ENCODE data around the gene GUCA1A.
"Not testable (repeated sequence)": the region's sequence is repeated elsewhere in the genome, so short reads cannot be mapped to it uniquely, and the experiment has no call there.

The GUCA1A gene

GRCh38 chr6:42147138-42147562 lies 26.0 kb upstream of the GUCA1A start:
- peak; percentile 45 for DNase-seq (ENCODE audit: low spot score)

DNA sequence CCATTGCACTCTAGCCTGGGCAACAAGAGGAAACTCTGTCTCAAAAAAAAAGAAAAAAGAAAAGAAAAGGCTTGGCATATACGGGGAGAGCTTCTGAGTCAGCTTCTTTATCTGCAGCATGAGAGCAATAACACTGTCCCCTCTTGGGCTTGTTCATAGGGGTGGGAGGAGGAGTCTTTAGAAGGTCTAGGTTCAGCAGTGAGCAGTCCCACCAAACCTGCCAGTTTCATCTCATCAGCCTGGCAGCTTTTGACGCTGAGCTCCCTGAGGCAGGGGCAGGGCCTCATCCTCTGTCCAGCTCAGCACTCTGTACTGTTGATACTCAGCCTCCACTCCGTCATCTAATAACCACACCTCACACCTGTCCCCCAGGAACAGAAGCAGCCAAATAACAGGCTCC lies 25.1 kb upstream of the GUCA1A start:
- DNase-seq (ENCODE audit: low spot score) = no peak

DNA sequence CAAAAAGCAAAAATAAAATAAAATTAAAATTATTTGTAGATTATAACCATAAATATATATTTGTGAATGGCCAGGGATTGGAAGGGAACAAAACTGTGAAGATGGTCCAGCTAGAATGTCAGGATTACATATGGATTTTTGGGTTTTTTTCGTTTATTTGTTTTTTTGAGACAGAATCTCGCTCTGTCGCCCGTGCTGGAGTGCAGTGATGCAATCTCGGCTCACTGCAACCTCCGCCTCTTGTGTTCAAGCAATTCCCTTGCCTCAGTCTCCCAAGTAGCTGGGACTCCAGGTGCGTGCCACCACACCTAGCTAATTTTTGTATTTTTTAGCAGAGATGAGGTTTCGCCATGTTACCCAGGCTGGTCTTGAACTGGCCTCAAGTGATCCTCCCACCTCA lies 22.9 kb upstream of the GUCA1A start:
- no peak for DNase-seq (ENCODE audit: low spot score)

DNA sequence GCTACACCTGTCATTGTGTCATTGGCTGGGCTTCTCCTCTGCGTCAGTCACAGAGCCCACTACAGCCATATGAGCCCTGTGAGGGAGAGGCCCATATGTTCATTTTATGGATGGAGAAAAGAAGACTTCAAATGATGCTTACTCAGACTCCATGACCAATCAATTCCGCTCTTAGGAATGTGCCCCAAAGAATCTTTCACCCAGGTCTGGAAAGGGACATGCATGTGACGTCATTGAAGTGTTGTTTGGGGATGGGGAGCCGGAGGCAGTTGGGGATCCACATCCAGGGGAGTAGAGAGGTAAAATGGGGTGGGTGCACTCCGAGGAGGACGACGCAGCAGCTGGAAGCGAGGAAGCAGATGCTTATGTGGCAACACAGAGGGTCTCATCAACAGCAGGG lies 21.1 kb upstream of the GUCA1A start:
- DNase-seq (ENCODE audit: low spot score) = no peak

GRCh38 chr6:42152528-42153213 lies 20.5 kb upstream of the GUCA1A start:
- DNase-seq (ENCODE audit: low spot score) = not testable (repeated sequence)

- no peak for DNase-seq (ENCODE audit: low spot score)
These were observed 19.2 kb upstream of the GUCA1A start for GRCh38 chr6:42153921-42154320.

- DNase-seq (ENCODE audit: low spot score) = no peak
These were observed 18.5 kb upstream of the GUCA1A start for GRCh38 chr6:42154461-42155209.

DNA sequence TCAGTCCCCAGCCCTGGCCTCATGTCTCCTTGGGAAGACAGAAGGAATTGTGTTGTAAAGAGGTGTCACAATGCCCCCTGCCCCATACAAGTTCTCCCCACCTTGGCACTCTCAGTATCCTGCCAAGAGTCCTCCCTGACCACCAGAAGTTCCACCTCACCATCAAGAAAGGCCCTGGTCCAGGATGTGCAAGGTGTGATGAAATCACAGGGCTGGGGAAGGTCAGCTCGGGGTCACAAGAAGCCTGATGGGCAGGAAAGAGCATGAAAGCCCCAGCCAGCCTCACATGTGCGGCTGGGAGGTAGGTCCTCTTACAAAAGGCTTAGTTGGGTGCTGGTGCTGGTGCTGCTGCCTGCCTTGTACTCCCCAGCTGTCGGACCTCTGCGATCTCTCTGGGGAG lies 17.9 kb upstream of the GUCA1A start:
- DNase-seq (ENCODE audit: low spot score) = no peak

DNA sequence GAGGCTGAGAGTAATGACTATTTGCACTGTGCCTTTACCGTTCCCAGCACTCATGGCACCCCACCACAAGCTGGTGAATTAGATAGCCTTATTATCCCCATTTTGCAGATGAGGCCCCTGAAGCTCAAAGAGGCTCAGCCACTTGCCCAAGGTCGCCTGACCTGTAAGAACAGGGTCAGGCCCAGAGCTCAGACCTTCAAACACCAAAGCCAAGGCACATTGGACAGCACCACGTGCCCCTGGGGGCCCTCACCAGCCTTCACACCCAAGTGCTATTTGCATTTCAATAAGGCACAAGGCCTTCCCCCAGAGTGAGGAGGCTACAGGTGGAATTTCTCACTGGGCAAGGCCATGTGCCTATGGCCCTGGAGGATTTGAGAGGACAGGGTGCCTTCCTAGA lies 16.5 kb upstream of the GUCA1A start:
- DNase-seq (ENCODE audit: low spot score) = no peak

DNA sequence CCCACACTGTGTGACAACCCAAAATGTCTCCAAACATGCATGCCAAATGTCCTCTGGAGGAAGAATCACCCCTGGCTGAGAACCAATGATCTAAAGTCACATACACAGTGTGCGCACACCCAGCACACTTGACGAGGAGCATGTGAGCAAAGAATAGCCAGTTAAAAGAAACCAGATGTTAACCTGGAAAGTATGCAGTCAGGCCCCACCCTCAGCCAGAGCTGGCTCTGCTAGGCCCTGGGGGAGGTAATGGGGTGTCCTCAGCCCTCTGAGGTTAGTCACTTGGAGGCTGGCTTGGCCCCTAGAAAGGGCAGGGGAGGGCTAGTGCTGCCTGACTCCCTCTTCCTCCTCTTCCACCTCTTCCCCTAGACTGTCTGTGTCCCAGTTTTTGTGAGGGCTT lies 15.2 kb upstream of the GUCA1A start:
- no peak for DNase-seq (ENCODE audit: low spot score)

DNA sequence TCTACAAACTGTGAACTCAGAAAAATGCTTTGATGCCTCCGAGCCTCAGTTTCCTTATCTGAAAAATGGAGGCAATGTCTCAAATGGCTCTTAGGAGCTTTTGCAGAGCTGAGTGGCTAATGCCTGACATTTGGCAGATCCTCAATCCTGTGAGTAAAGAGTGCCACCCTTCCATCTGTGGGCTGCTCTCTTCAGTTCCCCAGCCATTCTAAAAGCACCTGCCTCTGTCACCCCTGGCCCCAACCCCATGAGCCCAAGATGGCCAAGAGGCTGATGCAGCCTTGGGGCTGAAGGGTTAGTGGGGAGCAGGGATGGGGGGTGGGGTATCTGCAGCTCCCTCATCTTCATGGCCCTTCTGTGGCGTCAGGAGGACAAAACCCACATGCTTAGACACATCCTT lies 14.5 kb upstream of the GUCA1A start:
- no peak for DNase-seq (ENCODE audit: low spot score)

- DNase-seq (ENCODE audit: low spot score) = no peak
These were observed 13.6 kb upstream of the GUCA1A start for GRCh38 chr6:42159431-42160024.

DNA sequence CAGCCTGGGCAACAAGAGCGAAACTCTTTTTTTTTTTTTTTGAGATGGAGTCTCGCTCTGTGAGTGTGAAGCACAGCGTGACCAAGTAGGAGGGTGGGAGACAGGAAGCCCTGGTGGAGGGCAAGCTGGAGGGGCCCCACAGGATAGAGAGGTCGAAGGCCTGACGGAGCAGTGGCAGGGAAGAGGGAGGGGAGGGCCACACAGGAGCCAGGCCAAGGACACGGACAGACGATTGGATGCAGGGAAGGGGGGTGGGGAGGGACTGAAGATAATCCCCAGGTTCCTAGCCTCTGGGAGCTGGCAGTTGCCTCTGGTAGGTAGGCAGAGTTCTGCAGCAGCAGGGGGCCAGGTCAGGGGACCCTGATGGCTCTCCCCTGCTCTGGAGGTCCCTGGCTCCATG lies 10.8 kb upstream of the GUCA1A start:
- DNase-seq (ENCODE audit: low spot score) = no peak

DNA sequence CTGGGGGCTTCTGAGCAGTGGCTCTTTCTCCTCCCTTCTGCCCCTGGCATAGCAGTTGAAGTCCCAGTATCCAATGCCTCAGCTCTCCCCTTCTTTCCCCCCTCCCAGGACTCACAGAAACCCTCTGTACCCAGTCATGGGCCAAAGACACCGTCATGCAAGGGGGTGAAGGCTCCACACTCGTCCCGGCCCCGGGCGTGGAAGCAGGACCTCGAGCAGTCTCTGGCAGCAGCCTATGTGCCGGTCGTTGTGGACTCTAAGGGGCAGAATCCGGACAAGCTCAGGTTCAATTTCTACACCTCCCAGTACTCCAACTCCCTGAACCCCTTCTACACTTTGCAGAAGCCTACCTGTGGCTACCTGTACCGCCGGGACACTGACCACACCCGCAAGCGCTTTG lies 10.4 kb upstream of the GUCA1A start:
- no peak for DNase-seq (ENCODE audit: low spot score)

DNA sequence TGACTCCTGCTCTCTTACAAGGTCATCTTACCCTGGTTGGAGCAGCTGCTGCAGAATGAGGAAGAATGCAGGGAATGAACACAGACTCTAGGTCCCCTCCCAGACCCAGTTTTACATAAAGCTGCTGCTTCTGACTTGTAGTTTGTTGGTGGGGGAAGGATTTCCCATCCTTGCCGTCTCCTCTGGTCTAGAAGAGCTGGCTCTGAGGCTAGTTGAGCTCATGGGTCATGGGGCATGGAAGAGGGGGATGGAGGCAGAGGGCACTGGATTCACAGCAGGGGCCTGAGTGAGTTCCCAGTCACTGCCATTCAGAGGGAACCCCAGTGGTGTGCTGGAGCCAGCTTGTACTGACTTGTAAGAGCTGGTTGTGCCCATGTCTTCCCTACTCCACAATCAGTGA lies 9.2 kb upstream of the GUCA1A start:
- no peak for DNase-seq (ENCODE audit: low spot score)

GRCh38 chr6:42165016-42165415 lies 8.1 kb upstream of the GUCA1A start:
- no peak for DNase-seq (ENCODE audit: low spot score)

GRCh38 chr6:42166444-42167141 lies 6.6 kb upstream of the GUCA1A start:
- peak; percentile 77 for DNase-seq (ENCODE audit: low spot score)

- no peak for DNase-seq (ENCODE audit: low spot score)
These were observed 4.5 kb upstream of the GUCA1A start for GRCh38 chr6:42168650-42169049.

DNA sequence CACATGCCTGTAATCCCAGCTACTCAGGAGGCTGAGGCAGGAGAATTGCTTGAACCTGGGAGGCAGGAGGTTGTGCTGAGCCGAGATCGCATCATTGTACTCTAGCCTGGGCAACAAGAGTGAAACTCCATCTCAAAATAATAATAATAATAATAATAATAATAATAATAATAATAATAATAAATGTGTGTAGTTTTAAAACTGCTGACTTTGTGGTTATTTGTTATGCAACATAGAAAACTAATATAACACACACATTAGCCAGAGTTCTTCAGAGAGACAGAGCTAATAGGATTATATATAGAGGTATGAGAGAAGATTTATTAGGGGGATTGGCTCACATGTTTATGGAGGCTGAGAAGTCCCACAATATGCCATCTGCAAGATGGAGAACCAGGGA lies 3.4 kb upstream of the GUCA1A start:
- not testable (repeated sequence) for DNase-seq (ENCODE audit: low spot score)

GRCh38 chr6:42171813-42172581 lies 1.2 kb upstream of the GUCA1A start:
- no peak for DNase-seq (ENCODE audit: low spot score)

GRCh38 chr6:42175860-42176259 lies 2.7 kb downstream of the GUCA1A start:
- DNase-seq (ENCODE audit: low spot score) = no peak

GRCh38 chr6:42176981-42177380 lies 3.8 kb downstream of the GUCA1A start:
- no peak for DNase-seq (ENCODE audit: low spot score)

Data from LoVo (cell line).